A673 (cell line): ENCODE measurements around the gene DGUOK. TPM values are rescaled to one million over a fixed set of nuclear protein-coding genes. Genes with fewer than 3 reads are reported as not detected.

Experiments used
- BruUV-seq: library from RNA; stranded (reverse); fragments of 400-500 nt; replicated peaks from 2 replicates; lab custom pipeline; 2021; lab: Mats Ljungman, UMichigan
- CTCF ChIA-PET: fragments of 300-600 bp; sonication (Branson Sonifier 250); formaldehyde crosslinking; loops from one replicate; lab custom pipeline; 2022; ENCODE audit warnings: antibody characterized with exemption; lab: Charles Lee
- POLR2A ChIA-PET: fragments of 300-600 bp; sonication (Branson Sonifier 250); formaldehyde crosslinking; loops from one replicate; lab custom pipeline; 2022; ENCODE audit warnings: antibody characterized with exemption; ENCODE audit not compliant: low non-redundant PET; lab: Charles Lee
- DNase-seq: peaks from one replicate; pipeline ENCODE4 v3.0.0-alpha.2; 2015; ENCODE audit warnings: low spot score
- H3K27ac ChIP-seq: fragments of 200-600 bp; sonication (generic); 2 replicates; pipeline ENCODE4 v1.5.1; 2016; ENCODE audit warnings: mixed run types, low read depth, mild to moderate bottlenecking, mixed read lengths, antibody characterized with exemption, low read length; ENCODE audit not compliant: poor library complexity, severe bottlenecking
- H3K27me3 ChIP-seq: fragments of 200-600 bp; sonication (generic); replicated peaks from 2 replicates; pipeline ENCODE4 v1.6.1; 2017; ENCODE audit warnings: mixed run types, low read depth, mild to moderate bottlenecking, mixed read lengths, antibody characterized with exemption, low read length; ENCODE audit not compliant: insufficient read depth, poor library complexity
- H3K36me3 ChIP-seq: fragments of 200-600 bp; sonication (generic); 2 replicates; pipeline ENCODE4 v1.6.1; 2016; ENCODE audit warnings: mixed run types, mild to moderate bottlenecking, mixed read lengths, antibody characterized with exemption, low read length; ENCODE audit not compliant: insufficient read depth, poor library complexity, severe bottlenecking
- H3K4me1 ChIP-seq: fragments of 200-600 bp; sonication (generic); 2 replicates; pipeline ENCODE4 v1.6.1; 2017; ENCODE audit warnings: mixed run types, mild to moderate bottlenecking, mixed read lengths, antibody characterized with exemption, low read length; ENCODE audit not compliant: insufficient read depth, poor library complexity, severe bottlenecking
- H3K4me3 ChIP-seq: fragments of 200-600 bp; sonication (generic); 2 replicates; pipeline ENCODE4 v1.5.1; 2016; ENCODE audit warnings: low read depth, mixed run types, mild to moderate bottlenecking, mixed read lengths, low read length; ENCODE audit not compliant: poor library complexity, severe bottlenecking
- H3K9me3 ChIP-seq: fragments of 200-600 bp; sonication (generic); 2 replicates; pipeline ENCODE4 v1.6.1; 2016; ENCODE audit warnings: mixed run types, low read depth, mild to moderate bottlenecking, mixed read lengths, antibody characterized with exemption, low read length; ENCODE audit not compliant: poor library complexity, severe bottlenecking
- EZH2 ChIP-seq: fragments of 200-600 bp; sonication (generic); IDR thresholded peaks from 2 replicates; pipeline ENCODE4 v1.6.1; 2017; ENCODE audit warnings: borderline replicate concordance, low read depth, mild to moderate bottlenecking, mixed read lengths, antibody characterized with exemption, low read length; ENCODE audit not compliant: poor library complexity, severe bottlenecking
- intact Hi-C: fragments of 100-400 bp; cut with micrococcal nuclease; formaldehyde crosslinking; loops from one replicate; pipeline ENCODE4 v1.10.0; 2022; ENCODE audit not compliant: unreplicated experiment
- total RNA-seq: library from RNA; stranded (reverse); gene quantifications from 2 replicates; pipeline ENCODE4 v1.2.3, GENCODE V29; 2021
- TF ChIP-seq, protein P1 (sequence below): fragments of 300-800, 200-600 bp; sonication (generic); conservative IDR thresholded peaks from 2 replicates; pipeline ENCODE4 v1.5.1; 2017; ENCODE audit warnings: low read depth, mild to moderate bottlenecking, antibody characterized with exemption, low read length, moderate library complexity, mixed read lengths

DGUOK gene
- total RNA-seq, 1 experiment from 2014 or later: 106 TPM

DNA sequence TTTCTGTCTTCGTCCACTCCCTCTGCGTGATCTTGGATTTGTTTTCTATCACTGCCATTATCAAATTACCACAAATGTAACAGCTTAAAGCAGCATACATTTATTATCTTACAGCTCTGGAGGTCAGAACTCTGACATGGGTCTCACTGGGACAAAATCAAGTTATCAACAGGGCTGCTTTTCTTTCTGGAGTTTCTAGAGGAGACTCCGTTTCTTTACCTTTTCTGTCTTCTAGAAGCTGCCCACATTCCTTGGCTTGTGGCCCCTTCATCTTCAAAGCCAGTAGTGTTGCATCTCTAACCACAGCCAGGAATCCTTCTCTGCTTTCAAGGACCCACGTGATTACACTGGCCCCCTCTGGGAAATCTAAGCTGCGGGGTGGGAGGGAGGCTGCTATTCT, 36.1 kb downstream of the DGUOK start:
- no TSS peak for BruUV-seq
- intact Hi-C loops: no loop called here
- peaks cover 17% of the 10 kb centered on the region for H3K36me3 ChIP-seq
- H3K9me3 ChIP-seq: no peaks in the 10 kb centered on the region
- no peaks in the 10 kb centered on the region for H3K27me3 ChIP-seq
- ChIA-PET CTCF (no interaction called here), POLR2A (interaction anchor here (0.6 kb wide), 1 partner anchor 17 kb away, joined by 3 read pairs; no protein-coding TSS in a partner anchor)
- H3K4me1 ChIP-seq: no peaks in the 10 kb centered on the region
- no peak overlapping the region for H3K4me3 ChIP-seq
- TF ChIP-seq EZH2: no peak
- TF ChIP-seq, protein P1, sequence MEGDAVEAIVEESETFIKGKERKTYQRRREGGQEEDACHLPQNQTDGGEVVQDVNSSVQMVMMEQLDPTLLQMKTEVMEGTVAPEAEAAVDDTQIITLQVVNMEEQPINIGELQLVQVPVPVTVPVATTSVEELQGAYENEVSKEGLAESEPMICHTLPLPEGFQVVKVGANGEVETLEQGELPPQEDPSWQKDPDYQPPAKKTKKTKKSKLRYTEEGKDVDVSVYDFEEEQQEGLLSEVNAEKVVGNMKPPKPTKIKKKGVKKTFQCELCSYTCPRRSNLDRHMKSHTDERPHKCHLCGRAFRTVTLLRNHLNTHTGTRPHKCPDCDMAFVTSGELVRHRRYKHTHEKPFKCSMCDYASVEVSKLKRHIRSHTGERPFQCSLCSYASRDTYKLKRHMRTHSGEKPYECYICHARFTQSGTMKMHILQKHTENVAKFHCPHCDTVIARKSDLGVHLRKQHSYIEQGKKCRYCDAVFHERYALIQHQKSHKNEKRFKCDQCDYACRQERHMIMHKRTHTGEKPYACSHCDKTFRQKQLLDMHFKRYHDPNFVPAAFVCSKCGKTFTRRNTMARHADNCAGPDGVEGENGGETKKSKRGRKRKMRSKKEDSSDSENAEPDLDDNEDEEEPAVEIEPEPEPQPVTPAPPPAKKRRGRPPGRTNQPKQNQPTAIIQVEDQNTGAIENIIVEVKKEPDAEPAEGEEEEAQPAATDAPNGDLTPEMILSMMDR: no peak
- H3K27ac ChIP-seq: no peak overlapping the region
- DNase-seq: no peak

DNA sequence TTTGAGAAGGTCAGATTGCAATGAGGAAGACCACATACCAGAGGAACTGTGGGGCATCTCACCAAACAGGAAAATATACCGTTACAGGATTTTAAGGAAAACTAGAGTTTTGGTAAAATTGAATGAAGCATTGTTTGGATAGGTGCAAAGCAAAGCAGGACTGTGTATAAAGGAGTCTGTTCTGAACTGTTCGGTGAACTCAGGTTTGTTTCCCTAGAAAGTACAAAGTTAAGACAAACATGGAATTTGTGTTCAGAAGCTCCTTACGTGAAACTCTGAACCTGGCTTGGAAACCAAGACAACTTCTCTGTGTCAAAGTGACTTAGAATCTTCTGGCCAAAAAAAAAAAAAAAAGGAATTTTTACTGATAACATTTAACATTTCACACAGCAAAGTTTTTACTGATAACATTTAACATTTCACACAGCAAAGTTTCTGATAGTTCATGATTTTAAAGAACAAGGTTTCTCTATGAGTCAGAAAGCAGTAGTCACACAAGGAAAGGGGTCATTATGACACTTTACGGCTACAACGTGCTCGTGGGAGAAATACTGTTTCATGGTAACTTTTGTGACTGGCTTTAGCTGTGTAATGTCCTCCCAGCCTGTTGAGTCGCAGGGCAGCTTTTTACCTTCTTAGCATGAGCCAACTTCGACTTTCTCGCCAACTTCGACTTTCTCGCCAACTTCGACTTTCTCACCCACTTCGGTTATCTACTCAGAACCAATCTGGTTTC, 36.9 kb downstream of the DGUOK start:
- no peaks in the 10 kb centered on the region for H3K27me3 ChIP-seq
- peaks cover 13% of the 10 kb centered on the region for H3K36me3 ChIP-seq
- ChIA-PET POLR2A (interaction anchor here (0.6 kb wide), 1 partner anchor 17 kb away, joined by 3 read pairs; no protein-coding TSS in a partner anchor), CTCF (no interaction called here)
- no peak overlapping the region for H3K27ac ChIP-seq
- TF ChIP-seq, protein P1: no peak
- TF ChIP-seq EZH2: no peak
- H3K4me1 ChIP-seq: no peaks in the 10 kb centered on the region
- H3K9me3 ChIP-seq: no peaks in the 10 kb centered on the region
- no peak for DNase-seq
- no TSS peak for BruUV-seq
- no peak overlapping the region for H3K4me3 ChIP-seq
- intact Hi-C loops: no loop called here

DNA sequence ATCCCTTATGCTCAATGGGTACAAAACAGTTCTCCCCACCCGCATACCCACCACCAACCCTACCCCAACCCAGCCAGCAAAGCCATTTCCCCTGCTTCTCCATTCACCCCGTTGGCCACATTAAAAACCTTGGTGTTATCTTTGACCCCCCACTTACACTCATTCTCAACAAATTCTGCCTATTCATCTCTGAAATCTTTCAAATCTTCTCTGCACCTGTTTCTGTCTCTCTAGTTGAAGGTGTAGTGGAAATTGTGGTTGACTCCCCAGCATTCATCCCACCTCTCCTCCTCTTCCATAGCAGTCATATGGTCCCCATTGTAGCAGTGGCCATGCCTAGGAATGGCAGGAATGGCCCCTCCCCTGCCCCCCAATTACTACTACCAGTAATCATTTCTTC, 37.5 kb downstream of the DGUOK start:
- ChIA-PET POLR2A (no interaction called here), CTCF (no interaction called here)
- Histone ChIP-seq H3K27ac (no peak overlapping the region), H3K27me3 (no peaks in the 10 kb centered on the region), H3K4me1 (no peaks in the 10 kb centered on the region), H3K9me3 (no peaks in the 10 kb centered on the region), H3K4me3 (no peak overlapping the region), H3K36me3 (peaks cover 6% of the 10 kb centered on the region)
- DNase-seq: no peak
- TF ChIP-seq EZH2: no peak
- TF ChIP-seq, protein P1: no peak
- intact Hi-C loops: no loop called here
- no TSS peak for BruUV-seq
